Endometrial microvascular endothelial cells (primary cell): ENCODE measurements around the gene PCSK5. TPM values are rescaled to one million over a fixed set of nuclear protein-coding genes. Genes with fewer than 3 reads are reported as not detected.
"Not testable (repeated sequence)": the region's sequence is repeated elsewhere in the genome, so short reads cannot be mapped to it uniquely, and the experiment has no call there.

Experiments used
- in situ Hi-C: cut with HindIII; loops from 2 replicates; pipeline ENCODE4 v1.10.0; 2017; ENCODE audit warnings: low sequenced_read_pairs, low pct_unique_long_range_greater_than_20kb; ENCODE audit errors: inconsistent ontology term
- total RNA-seq: library from RNA; depleted of rRNA; stranded (reverse); fragments of >200 nt; gene quantifications from one replicate; pipeline ENCODE4 v1.2.3, GENCODE V29; 2015; ENCODE audit errors: inconsistent ontology term

The PCSK5 gene
- total RNA-seq, 1 donor from 2014 or later, result 4.9 TPM

- in situ Hi-C loops, result no loop called here
Measured at GRCh38 chr9:76349865-76350264, 459.4 kb downstream of the PCSK5 start.

- in situ Hi-C loops, result no loop called here
Measured at GRCh38 chr9:76351006-76351405, 460.5 kb downstream of the PCSK5 start.

DNA sequence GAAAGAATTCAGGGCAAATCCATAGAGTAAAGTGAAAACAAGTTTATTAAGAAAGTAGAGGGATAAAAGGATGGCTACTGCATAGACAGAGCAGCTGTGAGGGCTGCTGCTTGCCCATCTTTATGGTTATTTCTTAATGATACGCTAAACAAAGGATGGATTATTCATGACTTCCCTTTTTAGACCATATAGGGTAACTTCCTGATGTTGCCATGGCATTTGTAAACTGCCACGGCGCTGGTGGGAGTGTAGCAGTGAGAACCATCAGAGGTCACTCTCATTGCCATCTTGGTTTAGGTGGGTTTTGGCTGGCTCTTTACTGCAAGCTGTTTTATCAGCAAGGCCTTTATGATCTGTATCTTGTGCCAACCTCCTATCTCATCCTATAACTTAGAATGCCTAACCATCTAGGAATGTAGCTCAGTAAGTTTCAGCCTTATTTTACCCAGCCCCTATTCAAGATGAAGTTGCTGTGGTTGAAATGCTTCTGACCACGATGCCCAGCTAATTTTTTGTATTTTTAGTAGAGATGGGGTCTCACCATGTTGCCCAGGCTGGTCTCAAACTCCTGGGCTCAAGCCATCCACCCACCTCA is 461.6 kb downstream of the PCSK5 start:
- in situ Hi-C loops, result no loop called here

DNA sequence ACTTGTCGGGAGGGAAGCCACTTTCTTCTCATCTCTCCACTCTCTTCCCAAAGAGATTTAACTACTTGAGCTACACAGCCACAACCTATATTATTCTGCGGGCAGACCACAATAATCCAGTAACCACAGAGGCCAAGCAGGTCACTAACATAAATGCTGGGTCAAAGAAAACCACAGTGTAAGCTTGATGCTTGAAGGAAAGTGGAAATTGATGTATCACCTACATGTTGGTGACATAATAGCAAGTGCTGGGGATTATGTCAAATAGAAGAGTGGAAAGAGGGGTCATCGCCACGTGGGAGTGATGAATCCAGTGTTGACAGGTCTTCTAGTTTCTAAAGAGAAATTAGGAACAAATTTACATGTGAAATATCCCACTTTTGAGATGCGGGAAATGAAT is 462.8 kb downstream of the PCSK5 start:
- in situ Hi-C loops, result no loop called here

DNA sequence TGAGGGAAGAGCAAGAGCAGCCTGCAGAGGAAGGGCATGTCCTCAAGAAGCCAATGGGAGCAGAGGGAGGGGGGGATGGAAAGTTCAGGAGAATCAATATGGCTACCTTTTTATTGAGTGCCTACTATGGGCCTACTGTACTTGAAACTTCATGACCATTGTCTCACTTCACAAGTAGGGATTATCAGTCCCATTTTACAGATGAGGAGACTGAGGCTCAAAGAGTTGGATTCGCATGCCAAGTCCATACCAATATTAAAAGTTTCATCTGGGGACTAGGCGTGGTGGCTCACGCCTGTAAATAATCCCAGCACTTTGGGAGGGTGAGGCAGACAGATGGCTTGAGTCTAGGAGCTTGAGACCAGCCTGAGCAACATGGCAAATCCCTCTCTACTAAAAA is 463.7 kb downstream of the PCSK5 start:
- in situ Hi-C loops, result no loop called here

DNA sequence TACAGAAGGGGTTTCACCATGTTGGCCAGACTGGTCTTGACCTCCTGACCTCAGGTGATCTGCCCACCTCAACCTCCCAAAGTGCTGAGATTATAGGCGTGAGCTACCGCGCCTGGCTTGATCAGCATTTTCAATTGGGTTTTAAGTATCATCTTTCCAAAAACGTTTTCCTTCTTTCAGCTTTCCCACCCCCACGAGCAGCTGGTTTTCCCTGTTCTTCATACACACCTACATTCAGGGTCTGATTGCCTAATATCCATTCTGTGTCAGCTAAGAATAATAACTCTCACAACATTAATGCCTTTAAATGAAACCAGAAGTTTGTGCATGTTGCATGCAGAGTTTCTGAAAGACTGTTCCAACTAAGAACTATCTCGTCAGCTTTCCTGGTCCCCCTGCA is 465.4 kb downstream of the PCSK5 start:
- in situ Hi-C loops, result no loop called here

GRCh38 chr9:76357555-76357954 is 467.1 kb downstream of the PCSK5 start:
- in situ Hi-C loops, result no loop called here

DNA sequence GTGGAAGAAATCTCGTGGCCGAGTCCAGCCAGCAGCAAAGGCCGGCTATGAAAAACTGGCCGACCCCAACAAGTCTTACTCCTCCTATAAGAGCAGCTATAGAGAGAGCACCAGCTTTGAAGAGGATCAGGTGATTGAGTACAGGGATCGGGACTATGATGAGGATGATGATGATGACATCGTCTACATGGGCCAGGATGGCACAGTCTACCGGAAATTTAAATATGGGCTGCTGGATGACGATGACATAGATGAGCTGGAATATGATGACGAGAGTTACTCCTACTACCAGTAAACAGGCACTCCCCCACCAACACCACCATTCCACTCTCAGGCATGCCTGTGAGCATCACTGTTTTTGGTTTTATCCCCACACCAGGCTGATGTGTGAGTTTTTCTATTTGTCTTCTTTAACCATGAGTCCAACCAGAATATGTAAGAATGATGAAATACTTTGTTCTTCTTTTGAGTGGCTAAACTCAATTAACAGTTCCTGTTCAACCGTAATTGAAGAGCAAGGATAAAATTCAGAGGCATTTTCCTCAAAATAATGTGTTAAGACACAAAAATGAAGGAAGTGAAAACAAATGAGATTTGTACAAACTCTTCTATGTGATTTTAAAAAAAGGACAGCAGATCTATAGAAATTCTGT is 468.3 kb downstream of the PCSK5 start:
- in situ Hi-C loops, result no loop called here

DNA sequence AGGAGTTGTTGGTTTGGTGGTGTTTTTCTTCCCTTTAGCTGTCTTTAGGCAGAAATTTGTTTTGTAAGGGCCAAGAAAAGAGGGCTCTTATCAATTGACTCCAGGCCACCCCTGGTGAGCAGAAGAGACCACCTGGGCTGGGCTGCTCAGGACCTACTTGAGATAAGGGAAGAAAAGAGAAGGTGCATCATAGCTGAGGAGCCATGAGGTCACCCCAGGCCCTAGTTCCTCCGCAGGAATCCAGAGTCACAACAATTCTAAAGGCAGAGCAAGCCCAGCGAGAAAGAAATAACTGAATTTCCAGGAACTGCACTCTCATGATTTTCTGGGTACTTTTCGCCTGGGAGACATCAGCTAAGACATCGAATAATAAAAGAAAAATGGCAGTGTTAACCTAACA is 468.9 kb downstream of the PCSK5 start:
- in situ Hi-C loops, result no loop called here

DNA sequence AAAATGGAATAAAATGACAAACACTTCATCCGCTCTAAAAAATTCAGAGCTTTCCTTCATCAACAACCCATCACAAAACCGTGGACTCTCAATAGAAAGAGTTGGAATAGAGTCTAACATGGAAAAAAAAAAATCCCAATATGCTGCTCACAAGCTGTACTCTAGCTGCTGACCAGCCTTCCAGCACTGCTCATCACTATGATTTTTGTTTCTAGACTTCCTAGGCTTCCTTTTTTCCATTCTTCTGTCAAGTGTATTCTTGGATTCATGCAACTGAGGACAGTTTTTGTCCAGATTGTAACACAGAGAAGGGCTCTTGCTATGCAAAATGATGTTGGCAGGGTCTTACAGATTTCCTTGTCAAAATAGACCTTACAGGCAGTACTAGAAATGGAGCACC is 469.3 kb downstream of the PCSK5 start:
- in situ Hi-C loops, result no loop called here

DNA sequence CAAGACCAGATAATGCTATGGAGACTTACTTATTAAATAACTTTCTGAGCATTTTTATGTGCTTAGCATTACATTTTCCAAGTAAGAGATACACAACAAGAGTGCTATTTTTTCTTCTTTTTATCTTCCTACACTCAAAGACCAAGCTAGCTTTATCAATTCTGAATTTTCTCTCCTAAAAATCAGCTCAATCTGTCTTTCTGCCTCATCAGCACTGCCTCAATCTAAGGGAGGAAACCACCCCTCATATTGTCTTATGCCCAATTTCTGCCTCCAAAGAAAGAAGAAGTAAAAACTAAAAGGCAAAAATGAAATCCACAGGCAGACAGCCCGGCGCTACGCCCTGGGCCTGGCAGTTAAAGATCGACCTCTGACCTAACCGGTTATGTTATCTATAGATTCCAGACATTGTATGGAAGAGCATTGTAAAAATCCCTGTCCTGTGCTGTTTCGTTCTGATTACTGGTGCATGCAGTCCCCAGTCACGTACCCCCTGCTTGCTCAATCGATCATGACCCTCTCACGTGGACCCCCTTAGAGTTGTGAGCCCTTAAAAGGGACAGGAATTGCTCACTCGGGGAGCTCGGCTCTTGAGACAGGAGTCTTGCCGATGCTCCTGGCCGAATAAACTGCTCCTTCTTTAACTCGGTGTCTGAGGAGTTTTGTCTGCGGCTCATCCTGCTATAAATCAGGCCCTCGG is 472.0 kb downstream of the PCSK5 start:
- in situ Hi-C loops, result not testable (repeated sequence)

- in situ Hi-C loops, result no loop called here
Measured at GRCh38 chr9:76363032-76363395, 472.5 kb downstream of the PCSK5 start.

DNA sequence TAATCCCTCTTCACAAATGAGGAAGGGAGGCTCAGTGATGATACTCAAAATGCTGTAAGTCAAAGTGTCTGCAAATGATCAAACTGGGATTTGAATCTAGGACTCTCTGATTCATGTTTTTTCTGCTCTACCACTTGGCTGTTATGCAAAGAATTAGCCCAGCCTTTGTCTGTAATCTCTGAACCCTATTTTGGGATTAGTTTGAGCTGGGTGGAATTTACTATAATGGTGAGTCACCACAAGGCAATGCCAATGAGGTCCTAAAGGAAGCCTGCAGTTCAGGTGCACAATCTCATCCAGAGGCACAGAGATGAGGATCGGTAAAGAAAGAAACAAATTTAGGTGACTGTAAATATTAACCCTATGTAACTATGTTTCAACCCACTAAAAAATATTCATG is 474.6 kb downstream of the PCSK5 start:
- in situ Hi-C loops, result no loop called here

DNA sequence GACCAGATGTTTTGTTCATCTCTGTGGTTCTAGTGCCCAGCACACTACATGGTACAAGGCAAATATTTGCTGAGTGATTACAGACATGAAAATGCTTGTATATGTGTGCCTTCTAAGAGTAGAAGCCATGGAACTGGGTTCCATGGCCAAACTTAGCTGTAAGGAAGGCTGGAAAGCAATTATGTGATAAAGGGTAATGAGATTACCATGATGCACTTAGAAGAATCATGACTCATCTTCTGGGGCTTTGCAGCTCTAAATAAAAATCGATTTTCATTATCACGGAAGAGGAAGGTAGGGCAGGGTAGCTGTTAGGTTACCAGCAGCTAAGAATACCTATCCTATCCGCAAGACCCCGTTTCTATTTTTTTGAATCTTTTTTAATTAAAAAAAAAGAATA is 475.8 kb downstream of the PCSK5 start:
- in situ Hi-C loops, result no loop called here

- in situ Hi-C loops, result no loop called here
Measured at GRCh38 chr9:76369583-76369982, 479.1 kb downstream of the PCSK5 start.

DNA sequence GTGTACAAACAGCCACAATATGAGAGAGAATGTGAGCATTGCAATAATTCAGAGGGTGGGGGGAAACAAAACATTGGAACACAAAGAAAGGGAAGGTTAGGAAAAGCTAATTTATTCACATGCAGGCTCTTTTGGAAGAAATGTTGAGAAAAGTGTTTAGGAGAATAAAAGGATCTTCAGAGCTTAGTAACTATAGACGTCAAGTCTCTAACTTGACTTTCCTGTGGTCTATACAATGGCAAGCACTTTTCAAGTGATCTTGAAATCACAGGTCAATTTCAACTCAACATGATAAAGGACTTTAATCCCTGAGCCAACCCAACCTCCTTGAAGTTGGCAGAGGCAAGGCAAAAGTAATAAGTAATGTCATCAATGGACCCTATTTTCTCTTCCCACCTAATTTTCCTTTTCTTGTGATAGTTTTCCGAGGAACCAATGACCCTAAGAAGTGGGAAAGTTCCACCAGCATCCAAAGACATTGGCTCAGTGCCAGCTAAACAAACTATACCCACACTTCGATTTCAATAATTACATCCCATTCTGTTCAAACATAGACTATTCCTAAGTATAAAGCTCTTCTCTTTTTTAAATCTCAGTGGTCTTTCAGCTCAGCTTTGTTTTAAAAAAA is 480.0 kb downstream of the PCSK5 start:
- in situ Hi-C loops, result no loop called here

- in situ Hi-C loops, result no loop called here
Measured at GRCh38 chr9:76371901-76372300, 481.4 kb downstream of the PCSK5 start.

GRCh38 chr9:76372336-76372735 is 481.9 kb downstream of the PCSK5 start:
- in situ Hi-C loops, result no loop called here

DNA sequence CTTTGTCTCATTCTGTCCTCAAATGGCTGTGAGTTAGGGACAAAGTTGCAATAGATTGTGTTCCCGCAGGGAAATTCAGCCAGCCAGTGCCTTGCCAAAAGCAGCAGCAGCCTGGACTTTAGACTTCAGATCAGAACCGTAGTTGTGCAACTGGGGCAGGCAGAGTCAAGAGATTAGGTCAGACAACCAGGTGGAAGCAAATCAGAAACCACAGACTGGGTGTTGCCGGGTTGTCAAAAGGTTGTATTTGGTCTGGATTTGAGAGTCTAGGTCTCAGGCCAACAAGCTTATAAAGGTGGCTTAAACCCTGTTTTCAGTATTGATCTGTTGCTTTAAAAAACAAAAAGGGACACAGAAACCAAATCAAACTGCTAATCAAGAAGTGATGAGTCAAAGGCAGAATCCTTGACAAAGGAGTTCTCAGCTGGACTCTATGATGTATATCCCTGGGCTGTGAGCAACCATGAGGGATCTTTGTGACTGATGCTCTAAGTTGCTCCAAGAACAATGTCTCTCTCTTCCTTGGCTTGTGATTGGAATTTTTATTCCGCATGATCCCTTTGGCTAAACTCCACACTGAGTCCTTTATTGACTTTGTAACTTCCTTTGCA is 482.8 kb downstream of the PCSK5 start:
- in situ Hi-C loops, result no loop called here
